ENCODE results near the gene ANP32B. TPM values are rescaled to one million over a fixed set of nuclear protein-coding genes. Genes with fewer than 3 reads are reported as not detected.
"Not testable (repeated sequence)": the region's sequence is repeated elsewhere in the genome, so short reads cannot be mapped to it uniquely, and the experiment has no call there.

ANP32B gene
- total and polyA plus RNA-seq, 4 experiments from 2014 or later, result 70.4 to 168 (median 128) TPM

GRCh38 chr9:98019098-98019497, 36.0 kb downstream of the ANP32B start:
- CTCF ChIA-PET (ENCODE audit: partially characterized antibody), result interaction anchor here (1.0 to 2.3 kb wide), 2 partner anchors 12 to 15 kb away, joined by 3 to 9 read pairs; no protein-coding TSS in a partner anchor
- H3K36me3 Mint-ChIP-seq, result peaks cover 44 to 46% of the 10 kb centered on the region in 2 donors

DNA sequence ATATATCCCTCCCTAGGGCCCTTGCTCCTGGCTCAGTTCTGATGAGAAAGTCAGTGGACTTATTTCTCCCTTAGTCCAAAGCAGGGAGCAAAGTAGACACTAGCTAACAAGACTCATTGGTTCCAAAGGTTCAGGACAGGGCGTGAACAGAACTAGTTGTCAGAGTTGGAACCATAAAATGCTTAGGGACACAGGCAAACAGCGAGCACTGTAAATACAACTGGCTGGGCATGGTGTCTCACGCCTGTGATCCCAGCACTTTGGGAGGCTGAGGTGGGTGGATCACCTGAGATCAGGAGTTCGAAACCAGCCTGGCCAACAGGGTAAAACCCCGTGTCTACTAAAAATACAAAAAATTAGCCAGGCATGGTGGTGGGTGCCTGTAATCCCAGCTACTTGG, 36.7 kb downstream of the ANP32B start:
- H3K27me3 Mint-ChIP-seq; H3K9me3 ChIP-seq (ENCODE audit: control insufficient read depth in 1 of 2, low read length in 2 of 2); H3K9me3 Mint-ChIP-seq; H3K4me3 Mint-ChIP-seq; H3K4me1 ChIP-seq (ENCODE audit: insufficient read depth, low read length); H3K27ac ChIP-seq (ENCODE audit: low read depth, low read length); H3K27me3 ChIP-seq (ENCODE audit: insufficient read depth, low read length); H3K4me1 Mint-ChIP-seq; H3K4me3 ChIP-seq (ENCODE audit: low read length in 2 of 2); DNase-seq; intact Hi-C loops (cut with micrococcal nuclease): not testable (repeated sequence)
- peak overlapping the region in 2 of 7 donors; percentile 13 to 84 for H3K27ac Mint-ChIP-seq
- peaks cover 39 to 41% of the 10 kb centered on the region in 2 donors for H3K36me3 Mint-ChIP-seq
- POLR2A ChIA-PET (ENCODE audit: partially characterized antibody), result interaction anchor here (0.8 kb wide), 1 partner anchor 37 kb away, joined by 3 read pairs; the partner anchor contains the start of gene ANP32B
- H3K36me3 ChIP-seq (ENCODE audit: insufficient read depth, low read length), result peaks cover 35% of the 10 kb centered on the region
- CTCF ChIA-PET (ENCODE audit: partially characterized antibody), result interaction anchor here (2.3 kb wide), 1 partner anchor 14 kb away, joined by 9 read pairs; no protein-coding TSS in a partner anchor

More at GRCh38 chr9:98019098-98019497, 36.0 kb downstream of the ANP32B start:
- no peaks in the 10 kb centered on the region for H3K27me3 Mint-ChIP-seq
- Histone ChIP-seq H3K27ac (ENCODE audit: low read depth, low read length) (no peak overlapping the region), H3K9me3 (ENCODE audit: control insufficient read depth in 1 of 2, low read length in 2 of 2) (no peaks in the 10 kb centered on the region), H3K4me1 (ENCODE audit: insufficient read depth, low read length) (no peaks in the 10 kb centered on the region), H3K27me3 (ENCODE audit: insufficient read depth, low read length) (no peaks in the 10 kb centered on the region), H3K36me3 (ENCODE audit: insufficient read depth, low read length) (peaks cover 41% of the 10 kb centered on the region), H3K4me3 (ENCODE audit: low read length in 2 of 2) (no peak overlapping the region)
- H3K4me3 Mint-ChIP-seq, result no peak overlapping the region
- POLR2A ChIA-PET (ENCODE audit: partially characterized antibody), result no interaction called here
- H3K27ac Mint-ChIP-seq, result no peak overlapping the region
- no peaks in the 10 kb centered on the region for H3K9me3 Mint-ChIP-seq
- intact Hi-C loops (cut with micrococcal nuclease), result no loop called here
- H3K4me1 Mint-ChIP-seq, result peaks cover 0 to 2% (median 0%) of the 10 kb centered on the region in 4 donors
- DNase-seq, result no peak

DNA sequence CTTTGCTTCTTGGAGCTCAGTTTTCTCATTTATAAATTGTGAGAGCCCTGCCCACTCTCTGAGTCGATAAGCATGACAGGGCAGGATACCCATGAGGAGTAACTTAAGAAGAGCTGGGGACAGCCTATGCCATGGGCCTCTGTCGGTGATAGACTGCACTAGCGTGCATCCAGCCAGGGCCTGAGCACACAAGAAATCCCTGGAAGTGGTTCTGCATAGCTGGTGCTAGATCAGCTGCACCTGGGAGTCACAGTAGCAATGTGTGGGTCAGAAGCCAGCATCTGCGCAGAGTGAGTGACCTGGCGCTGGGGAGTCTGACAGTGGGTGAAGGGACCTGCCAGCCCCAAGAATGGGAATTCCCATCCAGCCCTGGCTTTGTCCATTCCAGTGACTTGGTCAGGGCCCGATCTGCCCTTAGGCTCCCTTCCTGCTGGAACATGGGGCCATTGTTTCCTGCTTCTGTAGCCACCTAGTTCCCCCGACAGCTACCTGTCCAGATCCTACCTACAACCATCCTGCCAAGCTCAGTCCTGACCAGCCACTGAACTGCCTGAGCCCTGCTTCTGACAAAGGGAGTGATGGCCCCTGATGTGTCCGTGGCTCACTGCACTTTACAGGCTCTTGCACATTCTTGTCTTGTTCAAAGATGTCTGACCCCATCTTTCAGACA, 37.5 kb downstream of the ANP32B start:
- peaks cover 31% of the 10 kb centered on the region for H3K36me3 ChIP-seq (ENCODE audit: insufficient read depth, low read length)
- H3K27ac ChIP-seq (ENCODE audit: low read depth, low read length), result no peak overlapping the region
- CTCF ChIA-PET (ENCODE audit: partially characterized antibody), result interaction anchor here (0.6 to 2.3 kb wide), 7 partner anchors 14 to 296 kb away, joined by 3 to 9 read pairs (median 3); no protein-coding TSS in a partner anchor
- intact Hi-C loops (cut with micrococcal nuclease), result no loop called here
- no peaks in the 10 kb centered on the region for H3K27me3 ChIP-seq (ENCODE audit: insufficient read depth, low read length)
- no peak for DNase-seq
- H3K27ac Mint-ChIP-seq, result peak overlapping the region in 3 of 7 donors; percentile 14 to 38 (median 36)
- no peaks in the 10 kb centered on the region for H3K9me3 ChIP-seq (ENCODE audit: control insufficient read depth in 1 of 2, low read length in 2 of 2)
- no peak overlapping the region for H3K4me3 Mint-ChIP-seq
- no peaks in the 10 kb centered on the region for H3K9me3 Mint-ChIP-seq
- H3K4me1 ChIP-seq (ENCODE audit: insufficient read depth, low read length), result no peaks in the 10 kb centered on the region
- H3K27me3 Mint-ChIP-seq, result no peaks in the 10 kb centered on the region
- H3K4me1 Mint-ChIP-seq, result peaks cover 0 to 3% (median under 1%) of the 10 kb centered on the region in 4 donors
- peaks cover 33 to 36% of the 10 kb centered on the region in 2 donors for H3K36me3 Mint-ChIP-seq
- no peak overlapping the region for H3K4me3 ChIP-seq (ENCODE audit: low read length in 2 of 2)
- POLR2A ChIA-PET (ENCODE audit: partially characterized antibody), result interaction anchor here (0.8 to 1.1 kb wide), 2 partner anchors 14 to 38 kb away, joined by 3 read pairs; partner anchors contain the start of gene ANP32B

GRCh38 chr9:98021306-98022040, 38.3 kb downstream of the ANP32B start:
- no peak overlapping the region for H3K4me3 Mint-ChIP-seq
- intact Hi-C loops (cut with micrococcal nuclease), result no loop called here
- Histone ChIP-seq H3K9me3 (ENCODE audit: control insufficient read depth in 1 of 2, low read length in 2 of 2) (no peaks in the 10 kb centered on the region), H3K4me1 (ENCODE audit: insufficient read depth, low read length) (no peaks in the 10 kb centered on the region), H3K36me3 (ENCODE audit: insufficient read depth, low read length) (peaks cover 25% of the 10 kb centered on the region), H3K27me3 (ENCODE audit: insufficient read depth, low read length) (no peaks in the 10 kb centered on the region), H3K4me3 (ENCODE audit: low read length in 2 of 2) (no peak overlapping the region), H3K27ac (ENCODE audit: low read depth, low read length) (no peak overlapping the region)
- H3K4me1 Mint-ChIP-seq, result peaks cover 0 to 8% (median 2%) of the 10 kb centered on the region in 4 donors
- H3K36me3 Mint-ChIP-seq, result peaks cover 25 to 35% of the 10 kb centered on the region in 2 donors
- DNase-seq, result no peak
- H3K27me3 Mint-ChIP-seq, result no peaks in the 10 kb centered on the region
- ChIA-PET POLR2A (ENCODE audit: partially characterized antibody) (interaction anchor here (1.1 kb wide), 1 partner anchor 15 kb away, joined by 3 read pairs; no protein-coding TSS in a partner anchor), CTCF (ENCODE audit: partially characterized antibody) (interaction anchor here (0.6 to 2.3 kb wide), 7 partner anchors 13 to 295 kb away, joined by 3 to 9 read pairs (median 3); no protein-coding TSS in a partner anchor)
- H3K9me3 Mint-ChIP-seq, result no peaks in the 10 kb centered on the region
- H3K27ac Mint-ChIP-seq, result peak overlapping the region in 3 of 7 donors; percentile 9 to 83 (median 36)

- DNase-seq, result no peak
- no peak overlapping the region for H3K4me3 ChIP-seq (ENCODE audit: low read length in 2 of 2)
- H3K27ac ChIP-seq (ENCODE audit: low read depth, low read length), result no peak overlapping the region
- no peak overlapping the region for H3K4me3 Mint-ChIP-seq
- peak overlapping the region in 1 of 7 donors; percentile 53 for H3K27ac Mint-ChIP-seq
- H3K36me3 ChIP-seq (ENCODE audit: insufficient read depth, low read length), result peaks cover 18% of the 10 kb centered on the region
- no peaks in the 10 kb centered on the region for H3K27me3 Mint-ChIP-seq
- peaks cover 16 to 29% of the 10 kb centered on the region in 2 donors for H3K36me3 Mint-ChIP-seq
- H3K9me3 ChIP-seq (ENCODE audit: control insufficient read depth in 1 of 2, low read length in 2 of 2), result no peaks in the 10 kb centered on the region
- CTCF ChIA-PET (ENCODE audit: partially characterized antibody), result no interaction called here
- H3K27me3 ChIP-seq (ENCODE audit: insufficient read depth, low read length), result no peaks in the 10 kb centered on the region
- H3K4me1 Mint-ChIP-seq, result peaks cover 0 to 8% (median 2%) of the 10 kb centered on the region in 4 donors
- intact Hi-C loops (cut with micrococcal nuclease), result no loop called here
- POLR2A ChIA-PET (ENCODE audit: partially characterized antibody), result no interaction called here
- no peaks in the 10 kb centered on the region for H3K4me1 ChIP-seq (ENCODE audit: insufficient read depth, low read length)
- H3K9me3 Mint-ChIP-seq, result no peaks in the 10 kb centered on the region
Observed at GRCh38 chr9:98022447-98022846, 39.3 kb downstream of the ANP32B start.

- Histone ChIP-seq H3K9me3 (ENCODE audit: control insufficient read depth in 1 of 2, low read length in 2 of 2) (no peaks in the 10 kb centered on the region), H3K36me3 (ENCODE audit: insufficient read depth, low read length) (peaks cover 1% of the 10 kb centered on the region), H3K4me3 (ENCODE audit: low read length in 2 of 2) (no peak overlapping the region), H3K4me1 (ENCODE audit: insufficient read depth, low read length) (no peaks in the 10 kb centered on the region), H3K27ac (ENCODE audit: low read depth, low read length) (no peak overlapping the region), H3K27me3 (ENCODE audit: insufficient read depth, low read length) (no peaks in the 10 kb centered on the region)
- Mint-ChIP-seq H3K27me3 (no peaks in the 10 kb centered on the region), H3K36me3 (peaks cover 4 to 16% of the 10 kb centered on the region in 2 donors), H3K27ac (no peak overlapping the region), H3K4me1 (peaks cover 0 to 8% (median 2%) of the 10 kb centered on the region in 4 donors), H3K9me3 (no peaks in the 10 kb centered on the region), H3K4me3 (no peak overlapping the region)
- no peak for DNase-seq
- CTCF ChIA-PET (ENCODE audit: partially characterized antibody), result no interaction called here
- intact Hi-C loops (cut with micrococcal nuclease), result no loop called here
- POLR2A ChIA-PET (ENCODE audit: partially characterized antibody), result interaction anchor here (1.1 to 1.3 kb wide), 2 partner anchors 10 to 39 kb away, joined by 3 to 4 read pairs; no protein-coding TSS in a partner anchor
Observed at GRCh38 chr9:98024702-98025101, 41.6 kb downstream of the ANP32B start.

DNA sequence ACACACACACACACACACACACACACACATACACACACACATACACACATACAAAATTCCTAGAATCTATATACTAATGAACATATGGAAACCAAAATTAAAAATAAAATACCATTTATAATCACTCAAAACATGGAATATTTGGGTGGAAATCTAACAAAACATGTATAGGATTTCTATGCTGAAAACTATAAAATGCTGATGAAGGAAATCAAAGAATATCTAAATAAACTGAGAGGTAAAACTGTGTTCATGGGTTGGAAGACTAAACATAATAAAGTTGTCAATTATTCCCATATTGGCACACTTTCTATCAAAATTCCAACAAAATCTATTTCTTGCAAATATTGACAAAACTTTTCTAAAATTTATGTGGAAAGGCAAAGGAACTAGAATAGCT, 48.0 kb downstream of the ANP32B start:
- H3K27me3 Mint-ChIP-seq, result peaks cover 0 to 2% of the 10 kb centered on the region in 2 donors
- ChIA-PET CTCF (ENCODE audit: partially characterized antibody) (interaction anchor here (7.0 kb wide), 1 partner anchor 107 kb away, joined by 121 read pairs; the partner anchor contains the start of gene TRMO), POLR2A (ENCODE audit: partially characterized antibody) (no interaction called here)
- no peak overlapping the region for H3K27ac ChIP-seq (ENCODE audit: low read depth, low read length)
- H3K4me3 Mint-ChIP-seq, result no peak overlapping the region
- no peaks in the 10 kb centered on the region for H3K36me3 ChIP-seq (ENCODE audit: insufficient read depth, low read length)
- no peaks in the 10 kb centered on the region for H3K9me3 Mint-ChIP-seq
- H3K4me1 ChIP-seq (ENCODE audit: insufficient read depth, low read length), result peaks cover 6% of the 10 kb centered on the region
- H3K9me3 ChIP-seq (ENCODE audit: control insufficient read depth in 1 of 2, low read length in 2 of 2), result no peaks in the 10 kb centered on the region
- intact Hi-C loops (cut with micrococcal nuclease), result no loop called here
- no peak overlapping the region for H3K4me3 ChIP-seq (ENCODE audit: low read length in 2 of 2)
- H3K27ac Mint-ChIP-seq, result no peak overlapping the region
- H3K36me3 Mint-ChIP-seq, result peaks cover 0 to 3% of the 10 kb centered on the region in 2 donors
- no peak for DNase-seq
- peaks cover 6 to 9% (median 6%) of the 10 kb centered on the region in 4 donors for H3K4me1 Mint-ChIP-seq
- H3K27me3 ChIP-seq (ENCODE audit: insufficient read depth, low read length), result no peaks in the 10 kb centered on the region
